Measurements from ENCODE around the gene ITPA.
A peak's percentile ranks its signal among the peaks of the same experiment; 100 is the strongest.
"Not testable (repeated sequence)": the region's sequence is repeated elsewhere in the genome, so short reads cannot be mapped to it uniquely, and the experiment has no call there.

Gene ITPA

GRCh38 chr20:3173610-3174441, 35.5 kb upstream of the ITPA start:
- peak; percentile 88 for DNase-seq

GRCh38 chr20:3174442-3175261, 34.6 kb upstream of the ITPA start:
- no peak for DNase-seq

GRCh38 chr20:3175270-3175669, 34.0 kb upstream of the ITPA start:
- no peak for DNase-seq

- DNase-seq = no peak
These were observed 31.4 kb upstream of the ITPA start for GRCh38 chr20:3177746-3178485.

GRCh38 chr20:3180319-3180718, 29.0 kb upstream of the ITPA start:
- DNase-seq = no peak

- no peak for DNase-seq
These were observed 28.0 kb upstream of the ITPA start for GRCh38 chr20:3181270-3181669.

GRCh38 chr20:3182429-3182828, 26.9 kb upstream of the ITPA start:
- not testable (repeated sequence) for DNase-seq

GRCh38 chr20:3183896-3184612, 25.2 kb upstream of the ITPA start:
- DNase-seq = peak; percentile 29

- DNase-seq = not testable (repeated sequence)
These were observed 21.4 kb upstream of the ITPA start for GRCh38 chr20:3187861-3188260.

GRCh38 chr20:3188823-3189413, 20.4 kb upstream of the ITPA start:
- no peak for DNase-seq

GRCh38 chr20:3189561-3190131, 19.7 kb upstream of the ITPA start:
- DNase-seq = no peak

- DNase-seq = no peak
These were observed 18.6 kb upstream of the ITPA start for GRCh38 chr20:3190681-3191111.

- no peak for DNase-seq
These were observed 16.9 kb upstream of the ITPA start for GRCh38 chr20:3192226-3193015.

- DNase-seq = no peak
These were observed 15.3 kb upstream of the ITPA start for GRCh38 chr20:3193806-3194616.

- peak; percentile 88 for DNase-seq
These were observed 14.5 kb upstream of the ITPA start for GRCh38 chr20:3194617-3195280.

- no peak for DNase-seq
These were observed 13.6 kb upstream of the ITPA start for GRCh38 chr20:3195590-3196237.

GRCh38 chr20:3199206-3199605, 10.1 kb upstream of the ITPA start:
- no peak for DNase-seq

GRCh38 chr20:3199976-3200755, 9.1 kb upstream of the ITPA start:
- no peak for DNase-seq

Data from NCI-H510A (cell line).